ENCODE data around the gene FAM228B.
"Not testable (repeated sequence)": the region's sequence is repeated elsewhere in the genome, so short reads cannot be mapped to it uniquely, and the experiment has no call there.

Gene FAM228B

GRCh38 chr2:24123195-24123921 is at the start of gene FAM228B, which contains the start of gene PFN4:
FAM228B (plus strand) TSS chr2:24123469; CDS start chr2:24124362, 893 bp downstream.
PFN4 (minus strand) TSS chr2:24123334; CDS start chr2:24122535, 799 bp downstream.
- DNase-seq = peak; percentile 88 to 95 (median 91)

GRCh38 chr2:24073816-24074215 is 49.5 kb upstream of the FAM228B start:
- no peak for DNase-seq

GRCh38 chr2:24075259-24075658 is 48.0 kb upstream of the FAM228B start:
- DNase-seq = no peak

GRCh38 chr2:24075915-24076848 is 47.1 kb upstream of the FAM228B start, which contains the start of gene SF3B6:
SF3B6 (minus strand) TSS chr2:24076326; CDS start chr2:24076229, 97 bp downstream.
- DNase-seq = peak; percentile 99

DNA sequence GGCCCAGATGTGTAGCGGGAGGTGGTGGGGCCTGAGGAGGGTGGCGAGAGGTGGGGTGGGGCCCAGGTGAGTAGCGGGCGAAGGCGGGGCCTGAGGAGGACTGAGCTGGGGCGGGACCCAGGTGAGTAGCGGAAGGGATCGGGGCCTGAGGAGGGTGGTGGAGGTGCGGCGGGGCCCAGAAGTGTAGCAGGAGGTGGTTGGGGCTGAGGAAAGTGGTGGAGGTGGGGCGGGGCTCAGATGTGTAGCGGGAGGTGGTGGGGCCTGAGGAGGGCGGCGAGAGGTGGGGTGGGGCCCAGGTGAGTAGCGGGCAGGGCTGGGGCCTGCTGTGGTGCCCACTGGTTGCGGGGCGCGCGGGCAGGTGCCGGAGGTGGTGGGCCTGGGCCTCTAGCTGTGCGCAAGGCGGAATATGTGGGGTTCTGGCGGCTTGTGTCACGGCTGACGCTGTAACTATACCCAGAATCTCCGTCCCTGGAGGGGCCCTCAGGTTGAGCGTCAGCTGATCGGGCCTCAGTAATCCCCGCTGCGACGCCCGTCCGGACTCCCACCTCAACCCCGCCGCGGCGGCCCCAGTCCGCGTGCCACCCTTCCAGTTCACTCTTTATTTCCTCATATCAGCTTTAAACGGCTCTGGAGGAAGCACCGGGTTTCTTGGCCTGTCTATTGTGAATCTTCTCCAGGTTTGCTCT is 46.3 kb upstream of the FAM228B start:
- peak; percentile 43 to 60 (median 45) for DNase-seq

DNA sequence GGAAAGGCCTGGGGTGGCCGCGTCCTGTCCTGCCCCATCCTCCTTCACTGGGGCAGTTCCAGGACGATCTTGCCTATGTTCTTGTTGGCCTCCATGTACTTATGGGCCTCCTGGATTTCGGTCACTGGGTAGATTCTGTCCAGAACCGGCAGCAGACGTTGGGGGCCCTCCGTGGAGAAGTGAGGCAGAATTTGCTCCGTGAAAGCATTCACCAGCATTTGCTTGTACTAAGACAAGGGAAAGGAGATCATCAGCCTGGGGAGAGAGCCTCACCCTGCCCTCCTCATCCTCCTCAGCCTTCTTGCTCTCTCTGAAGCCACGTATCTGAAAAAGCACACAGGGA is 45.8 kb upstream of the FAM228B start:
- no peak for DNase-seq

GRCh38 chr2:24077879-24078278 is 45.4 kb upstream of the FAM228B start:
- DNase-seq = no peak

DNA sequence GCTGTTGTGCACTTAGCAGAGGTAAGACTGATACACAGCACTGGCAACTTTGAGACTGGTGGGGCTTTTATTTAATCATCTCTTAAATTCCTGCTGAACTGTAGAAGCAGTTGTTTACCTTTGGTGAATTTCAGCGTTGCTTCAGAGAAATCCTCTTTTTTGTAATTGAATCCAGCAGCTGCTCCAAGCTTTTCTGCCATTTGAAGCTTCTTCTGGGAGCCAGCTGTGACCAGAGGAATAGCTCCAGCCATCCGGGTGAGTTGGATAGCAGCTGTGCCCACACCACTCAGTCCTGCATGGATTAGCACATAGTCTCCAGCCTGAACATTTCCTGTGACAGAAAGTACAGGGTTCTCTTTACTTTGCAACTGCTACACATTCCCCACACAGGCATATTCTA is 42.6 kb upstream of the FAM228B start:
- no peak for DNase-seq

- no peak for DNase-seq
Measured at GRCh38 chr2:24082787-24083566, 40.3 kb upstream of the FAM228B start.

DNA sequence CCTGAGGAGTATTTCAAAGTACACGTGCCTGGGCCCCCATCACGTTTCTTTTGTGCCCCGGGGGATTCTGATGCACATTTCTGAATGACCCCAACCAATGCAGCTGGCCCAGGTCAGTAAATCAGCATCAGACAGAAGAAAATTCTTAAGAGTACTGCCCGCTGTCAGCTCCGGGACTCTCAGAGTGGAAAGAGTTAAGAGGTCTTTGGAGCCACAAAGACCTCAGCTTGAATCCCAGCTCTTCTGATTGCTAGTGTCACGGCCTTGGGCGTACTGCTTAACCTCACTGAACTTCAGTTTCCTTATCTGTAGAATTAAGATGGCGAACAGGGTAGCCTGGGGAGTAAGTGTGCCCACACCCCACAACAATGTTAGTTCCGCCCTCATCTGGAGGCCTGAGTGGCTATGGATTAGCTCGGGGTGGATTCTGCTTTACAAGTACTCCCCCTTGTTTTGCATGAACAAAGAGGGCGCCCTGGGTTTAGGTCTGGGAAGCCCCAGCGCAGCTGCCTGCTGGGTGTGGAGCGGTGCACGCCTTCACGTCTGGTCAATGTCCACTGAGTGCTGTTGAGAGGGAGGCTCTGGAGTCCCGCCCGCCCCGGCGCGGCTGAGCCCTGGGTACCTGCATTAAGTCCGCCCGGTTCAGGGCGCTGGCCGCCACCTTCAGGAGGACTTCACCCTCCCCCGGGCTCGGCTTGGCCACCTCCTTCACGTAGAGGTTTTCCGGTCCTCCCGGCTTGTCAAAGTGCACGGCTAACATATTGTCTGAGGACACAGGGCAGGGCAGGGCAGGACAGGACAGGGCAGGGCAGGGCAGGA is 39.5 kb upstream of the FAM228B start:
- peak; percentile 91 to 94 (median 91) for DNase-seq

DNA sequence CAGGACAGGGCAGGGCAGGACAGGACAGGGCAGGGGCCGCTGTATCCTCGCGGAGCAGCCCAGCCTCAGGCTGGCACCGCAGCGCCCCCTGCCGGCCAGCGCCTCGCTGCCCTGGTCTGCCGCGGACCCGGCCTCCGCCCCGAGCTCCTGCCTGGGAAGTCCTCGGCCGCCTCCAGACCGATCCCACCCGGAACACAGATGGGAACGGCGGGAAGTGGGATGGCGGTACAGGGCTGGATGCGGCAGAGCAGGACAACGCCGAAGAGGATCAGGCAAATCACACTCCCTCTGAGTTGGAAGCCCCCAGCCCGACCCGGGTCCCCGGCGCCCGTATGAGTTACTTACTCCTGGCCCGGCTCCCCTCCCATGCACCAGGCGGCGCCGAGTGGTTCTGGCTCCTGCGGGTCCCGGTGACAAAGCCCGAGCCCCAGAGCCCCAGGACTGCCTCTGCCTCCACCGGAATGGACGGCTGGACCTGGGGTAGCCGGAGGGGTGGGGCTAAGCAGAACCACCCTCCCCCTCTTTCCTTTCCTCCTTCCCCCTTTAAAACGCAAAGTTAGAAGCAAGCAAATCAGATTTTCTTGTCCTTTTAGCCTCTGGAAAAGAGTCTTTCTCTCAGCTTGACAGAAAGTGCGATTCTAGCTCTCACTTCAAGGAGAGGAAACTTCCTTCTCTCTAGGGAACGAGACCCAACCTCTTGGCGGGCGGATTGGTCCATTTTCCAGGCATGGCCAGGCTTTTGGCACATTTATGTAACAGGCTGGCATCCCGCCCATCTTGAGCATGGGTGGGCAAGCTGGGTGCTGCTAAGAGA is 38.7 kb upstream of the FAM228B start, which contains the start of gene TP53I3:
TP53I3 (minus strand) TSS at position 449 of the 814 bp plus-strand sequence. CDS start 508 bp downstream, outside the sequence.
- peak; percentile 92 to 97 (median 96) for DNase-seq

- no peak for DNase-seq
Measured at GRCh38 chr2:24085200-24085489, 38.1 kb upstream of the FAM228B start.

GRCh38 chr2:24086241-24086640 is 37.0 kb upstream of the FAM228B start:
- no peak for DNase-seq

DNA sequence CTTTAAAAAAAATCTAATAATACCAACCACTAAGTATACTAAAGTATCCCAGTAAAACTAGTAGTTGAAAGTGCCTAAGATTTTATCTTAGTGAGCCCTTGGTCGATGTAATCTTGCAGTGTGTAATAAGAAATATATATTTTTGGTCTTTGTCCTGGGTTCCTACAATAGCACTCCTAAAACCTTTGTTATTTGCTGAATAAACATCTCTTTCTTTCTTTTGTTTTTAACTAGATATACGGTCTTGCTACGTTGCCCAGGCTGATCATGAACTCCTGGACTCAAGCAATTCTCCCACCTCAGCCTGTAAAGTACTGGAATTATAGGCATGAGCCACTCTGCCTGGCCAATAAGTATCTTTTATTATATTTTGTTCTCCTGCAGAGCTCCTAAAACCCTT is 36.2 kb upstream of the FAM228B start:
- DNase-seq = no peak

DNA sequence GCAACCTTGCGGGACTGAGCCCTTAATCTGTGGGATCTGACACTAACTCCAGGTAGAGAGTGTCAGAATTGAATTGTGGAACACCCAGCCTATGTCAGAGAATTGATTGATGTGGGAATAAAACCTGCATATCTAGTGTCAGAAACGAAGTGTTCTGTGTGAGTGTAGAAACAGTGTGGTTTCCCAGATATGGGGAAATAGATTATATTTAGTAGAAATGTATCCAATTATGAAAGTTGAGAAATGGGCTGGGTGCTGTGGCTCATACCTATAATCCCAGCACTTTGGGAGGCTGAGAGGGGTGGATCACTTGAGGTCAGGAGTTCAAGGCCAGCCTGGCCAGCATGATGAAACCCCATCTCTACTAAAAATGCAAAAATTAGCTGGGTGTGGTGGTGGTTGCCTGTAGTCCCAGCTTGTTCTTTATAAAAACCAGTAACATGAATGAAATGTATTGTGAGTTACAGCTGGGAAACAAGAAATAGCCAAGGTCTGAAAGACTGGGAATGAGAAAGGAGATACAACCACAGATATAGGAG is 34.4 kb upstream of the FAM228B start:
- peak; percentile 15 to 26 (median 18) for DNase-seq

DNA sequence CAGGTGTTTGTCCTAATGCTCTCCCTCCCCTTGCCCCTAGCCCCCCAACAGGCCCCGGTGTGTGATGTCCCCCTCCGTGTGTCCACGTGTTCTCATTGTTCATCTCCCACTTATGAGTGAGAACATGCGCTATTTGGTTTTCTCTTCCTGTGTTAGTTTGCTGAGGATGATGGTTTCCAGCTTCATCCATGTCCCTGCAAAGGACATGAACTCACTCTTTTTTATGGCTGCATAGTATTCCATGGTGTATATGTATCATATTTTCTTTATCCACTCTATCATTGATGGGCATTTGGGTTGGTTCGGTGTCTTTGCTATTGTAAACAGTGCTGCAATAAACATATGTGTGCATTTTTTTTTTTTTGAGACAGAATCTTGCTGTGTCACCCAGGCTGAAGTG is 30.0 kb upstream of the FAM228B start:
- DNase-seq = not testable (repeated sequence)

- DNase-seq = not testable (repeated sequence)
Measured at GRCh38 chr2:24095171-24095677, 28.0 kb upstream of the FAM228B start.

DNA sequence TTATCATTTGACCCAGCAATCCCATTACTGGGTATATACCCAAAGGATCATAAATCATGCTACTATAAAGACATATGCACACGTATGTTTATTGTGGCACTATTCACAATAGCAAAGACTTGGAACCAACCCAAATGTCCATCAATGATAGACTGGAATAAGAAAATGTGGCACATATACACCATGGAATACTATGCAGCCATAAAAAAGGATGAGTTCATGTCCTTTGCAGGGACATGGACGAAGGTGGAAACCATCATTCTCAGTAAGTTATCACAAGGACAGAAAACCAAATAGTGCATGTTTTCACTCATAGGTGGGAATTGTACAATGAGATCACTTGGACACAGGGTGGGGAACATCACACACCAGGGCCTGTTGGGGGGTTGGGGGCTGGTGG is 22.5 kb upstream of the FAM228B start:
- DNase-seq = not testable (repeated sequence)

GRCh38 chr2:24101992-24102391 is 21.3 kb upstream of the FAM228B start:
- DNase-seq = no peak

DNA sequence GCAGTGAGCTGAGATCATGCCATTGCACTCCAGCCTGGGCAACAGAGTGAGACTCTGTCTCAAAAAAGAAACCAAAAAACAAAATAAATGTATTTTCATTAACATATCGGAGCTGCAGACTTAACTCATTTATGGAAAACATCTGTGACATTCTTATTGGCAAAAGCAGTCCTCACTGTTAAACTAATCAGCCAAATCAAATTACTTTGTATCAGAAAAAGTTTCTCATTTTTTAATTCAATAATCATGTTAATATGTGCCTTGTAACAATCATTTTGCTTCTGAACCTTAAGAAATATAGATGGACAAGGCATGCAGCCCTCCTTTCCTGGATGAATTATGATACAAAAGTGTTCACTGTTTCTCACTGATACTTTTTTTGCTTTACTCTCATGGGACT is 20.6 kb upstream of the FAM228B start:
- DNase-seq = no peak

Data from suppressor macrophage treated with lipopolysaccharide for 1 hour (primary cell).